Ishikawa (cell line): ENCODE measurements around the gene IGSF6.

ENCODE experiments used
- CEBPB ChIP-seq: IDR thresholded peaks from 2 replicates; pipeline ENCODE4 v1.6.1; 2012
- CREB1 ChIP-seq: IDR thresholded peaks from 2 replicates; pipeline ENCODE4 v1.6.1; 2012; ENCODE audit warnings: low read depth
- EGR1 ChIP-seq: IDR thresholded peaks from 2 replicates; pipeline ENCODE4 v1.6.1; 2012
- EP300 ChIP-seq: IDR thresholded peaks from 2 replicates; pipeline ENCODE4 v1.6.1; 2012; ENCODE audit warnings: borderline replicate concordance
- FOXM1 ChIP-seq: IDR thresholded peaks from 2 replicates; pipeline ENCODE4 v1.6.1; 2012; ENCODE audit warnings: low read depth, borderline replicate concordance
- NFIC ChIP-seq: IDR thresholded peaks from 2 replicates; pipeline ENCODE4 v1.6.1; 2012
- RAD21 ChIP-seq: IDR thresholded peaks from 2 replicates; pipeline ENCODE4 v1.6.1; 2012; ENCODE audit warnings: low read depth
- TAF1 ChIP-seq: IDR thresholded peaks from 2 replicates; pipeline ENCODE4 v1.6.1; 2012; ENCODE audit warnings: low read depth, mild to moderate bottlenecking
- TCF12 ChIP-seq: IDR thresholded peaks from 2 replicates; pipeline ENCODE4 v1.6.1; 2012; ENCODE audit warnings: low read depth
- TEAD4 ChIP-seq: IDR thresholded peaks from 2 replicates; pipeline ENCODE4 v1.6.1; 2012
- YY1 ChIP-seq: IDR thresholded peaks from 2 replicates; pipeline ENCODE4 v1.6.1; 2012; ENCODE audit warnings: low read depth
- ZBTB7A ChIP-seq: IDR thresholded peaks from 2 replicates; pipeline ENCODE4 v1.6.1; 2012; ENCODE audit warnings: low read depth
- TF ChIP-seq, protein P1 (sequence below): IDR thresholded peaks from 2 replicates; pipeline ENCODE4 v1.6.1; 2012
- TF ChIP-seq, protein P2 (sequence below): IDR thresholded peaks from 2 replicates; pipeline ENCODE4 v1.6.1; 2012
- TF ChIP-seq, protein P3 (sequence below): IDR thresholded peaks from 2 replicates; pipeline ENCODE4 v1.6.1; 2012; ENCODE audit warnings: low read depth, mild to moderate bottlenecking

Gene IGSF6

DNA sequence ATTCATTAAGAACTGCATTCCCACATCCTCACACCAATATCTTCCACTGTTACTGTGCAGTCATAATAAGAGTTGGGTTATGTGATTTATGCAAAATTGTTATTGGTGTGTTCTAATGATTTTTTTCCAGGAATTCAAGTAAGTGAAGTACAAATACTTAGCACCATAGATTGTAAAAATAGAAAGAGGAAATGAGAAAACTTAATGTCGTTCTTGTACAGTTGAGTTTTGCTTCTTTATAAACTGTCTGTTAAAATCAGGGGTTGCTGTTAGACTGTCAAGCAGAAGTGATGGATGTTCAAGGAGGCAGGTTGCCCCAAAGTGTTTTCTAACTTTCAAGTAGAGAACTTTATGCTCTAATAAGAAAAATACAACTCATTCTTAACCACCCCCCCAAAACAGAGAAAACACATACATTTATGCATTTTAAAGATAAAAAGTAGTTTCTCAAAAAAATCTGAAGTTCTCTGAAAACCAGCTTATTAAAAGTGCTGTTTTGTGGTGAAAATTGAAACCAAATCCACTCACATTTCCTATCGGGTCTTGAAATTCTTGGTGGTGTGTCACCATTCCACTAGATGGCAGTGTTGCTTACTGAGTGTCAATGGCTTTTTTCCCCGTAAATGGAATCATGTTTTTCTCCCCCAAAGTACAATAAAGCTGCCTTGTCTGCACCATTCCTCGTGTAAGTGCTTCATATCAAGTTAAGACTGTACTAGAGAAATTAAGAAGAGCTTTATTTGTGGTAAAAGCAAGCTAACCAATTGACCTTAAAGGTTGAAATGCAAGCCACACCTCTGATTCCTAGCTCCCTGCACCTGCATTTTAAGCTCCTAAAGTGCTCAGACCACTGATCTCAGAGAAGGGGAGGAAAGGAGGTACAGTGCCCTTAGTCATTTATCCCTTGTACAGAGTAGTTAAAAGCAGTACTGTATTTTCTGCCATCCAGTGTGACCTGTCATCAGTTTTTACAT is 4.7 kb upstream of the IGSF6 start:
- TF ChIP-seq, protein P1, sequence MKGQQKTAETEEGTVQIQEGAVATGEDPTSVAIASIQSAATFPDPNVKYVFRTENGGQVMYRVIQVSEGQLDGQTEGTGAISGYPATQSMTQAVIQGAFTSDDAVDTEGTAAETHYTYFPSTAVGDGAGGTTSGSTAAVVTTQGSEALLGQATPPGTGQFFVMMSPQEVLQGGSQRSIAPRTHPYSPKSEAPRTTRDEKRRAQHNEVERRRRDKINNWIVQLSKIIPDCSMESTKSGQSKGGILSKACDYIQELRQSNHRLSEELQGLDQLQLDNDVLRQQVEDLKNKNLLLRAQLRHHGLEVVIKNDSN = no peak
- TF ChIP-seq NFIC (no peak), TEAD4 (no peak), TCF12 (no peak), RAD21 (peak; percentile 72), FOXM1 (no peak)

DNA sequence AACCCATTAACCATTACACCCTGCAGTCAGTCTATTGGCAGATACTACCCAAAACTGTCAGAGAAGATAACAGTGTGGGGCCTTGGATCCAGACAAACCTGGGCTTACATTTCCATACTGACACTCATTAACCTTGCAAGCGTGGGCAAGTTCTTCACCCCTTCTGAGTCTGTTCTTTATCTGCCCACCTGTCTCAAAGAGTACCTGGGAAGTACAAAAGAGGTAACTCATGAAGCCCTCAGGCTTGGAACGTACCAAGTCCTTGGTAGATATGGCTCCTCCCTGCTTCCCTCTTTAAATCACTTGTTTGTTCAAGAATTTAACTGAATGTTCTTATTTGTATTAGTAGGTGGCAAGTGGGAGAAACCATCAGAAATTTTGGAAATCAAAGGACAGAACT is 2.5 kb upstream of the IGSF6 start:
- TF ChIP-seq EP300 (no peak), RAD21 (no peak), CEBPB (no peak), NFIC (no peak), TEAD4 (no peak), CREB1 (no peak), TCF12 (no peak), FOXM1 (no peak), TAF1 (no peak), EGR1 (no peak), YY1 (no peak), ZBTB7A (no peak)
- TF ChIP-seq, protein P2, sequence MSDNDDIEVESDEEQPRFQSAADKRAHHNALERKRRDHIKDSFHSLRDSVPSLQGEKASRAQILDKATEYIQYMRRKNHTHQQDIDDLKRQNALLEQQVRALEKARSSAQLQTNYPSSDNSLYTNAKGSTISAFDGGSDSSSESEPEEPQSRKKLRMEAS = no peak
- TF ChIP-seq, protein P3, sequence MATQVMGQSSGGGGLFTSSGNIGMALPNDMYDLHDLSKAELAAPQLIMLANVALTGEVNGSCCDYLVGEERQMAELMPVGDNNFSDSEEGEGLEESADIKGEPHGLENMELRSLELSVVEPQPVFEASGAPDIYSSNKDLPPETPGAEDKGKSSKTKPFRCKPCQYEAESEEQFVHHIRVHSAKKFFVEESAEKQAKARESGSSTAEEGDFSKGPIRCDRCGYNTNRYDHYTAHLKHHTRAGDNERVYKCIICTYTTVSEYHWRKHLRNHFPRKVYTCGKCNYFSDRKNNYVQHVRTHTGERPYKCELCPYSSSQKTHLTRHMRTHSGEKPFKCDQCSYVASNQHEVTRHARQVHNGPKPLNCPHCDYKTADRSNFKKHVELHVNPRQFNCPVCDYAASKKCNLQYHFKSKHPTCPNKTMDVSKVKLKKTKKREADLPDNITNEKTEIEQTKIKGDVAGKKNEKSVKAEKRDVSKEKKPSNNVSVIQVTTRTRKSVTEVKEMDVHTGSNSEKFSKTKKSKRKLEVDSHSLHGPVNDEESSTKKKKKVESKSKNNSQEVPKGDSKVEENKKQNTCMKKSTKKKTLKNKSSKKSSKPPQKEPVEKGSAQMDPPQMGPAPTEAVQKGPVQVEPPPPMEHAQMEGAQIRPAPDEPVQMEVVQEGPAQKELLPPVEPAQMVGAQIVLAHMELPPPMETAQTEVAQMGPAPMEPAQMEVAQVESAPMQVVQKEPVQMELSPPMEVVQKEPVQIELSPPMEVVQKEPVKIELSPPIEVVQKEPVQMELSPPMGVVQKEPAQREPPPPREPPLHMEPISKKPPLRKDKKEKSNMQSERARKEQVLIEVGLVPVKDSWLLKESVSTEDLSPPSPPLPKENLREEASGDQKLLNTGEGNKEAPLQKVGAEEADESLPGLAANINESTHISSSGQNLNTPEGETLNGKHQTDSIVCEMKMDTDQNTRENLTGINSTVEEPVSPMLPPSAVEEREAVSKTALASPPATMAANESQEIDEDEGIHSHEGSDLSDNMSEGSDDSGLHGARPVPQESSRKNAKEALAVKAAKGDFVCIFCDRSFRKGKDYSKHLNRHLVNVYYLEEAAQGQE = no peak
- TF ChIP-seq, protein P1 = no peak

DNA sequence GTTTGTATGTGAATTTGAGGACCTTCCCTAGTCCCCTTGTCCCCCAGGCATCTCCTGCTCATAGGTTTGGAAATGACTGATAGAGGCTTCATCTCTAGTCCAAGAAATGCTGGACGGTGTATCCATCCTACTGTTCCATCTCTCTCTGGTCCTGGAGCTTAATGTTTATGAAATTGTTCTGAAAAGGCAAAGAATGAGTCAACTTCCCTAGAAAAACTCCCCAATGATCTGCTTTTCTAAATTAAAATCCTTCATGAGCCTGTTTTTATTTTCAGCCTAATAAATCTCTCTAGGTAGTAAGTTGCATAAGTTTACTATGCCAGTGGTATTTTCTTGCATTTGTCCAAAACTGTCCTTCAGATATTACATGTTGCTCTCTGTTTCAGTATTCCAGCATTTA is 2.1 kb upstream of the IGSF6 start:
- TF ChIP-seq, protein P1 = no peak
- TF ChIP-seq YY1 (no peak), CREB1 (no peak), TCF12 (no peak), RAD21 (no peak), TEAD4 (no peak), EP300 (no peak)
- TF ChIP-seq, protein P3 = no peak
- TF ChIP-seq, protein P2 = no peak

DNA sequence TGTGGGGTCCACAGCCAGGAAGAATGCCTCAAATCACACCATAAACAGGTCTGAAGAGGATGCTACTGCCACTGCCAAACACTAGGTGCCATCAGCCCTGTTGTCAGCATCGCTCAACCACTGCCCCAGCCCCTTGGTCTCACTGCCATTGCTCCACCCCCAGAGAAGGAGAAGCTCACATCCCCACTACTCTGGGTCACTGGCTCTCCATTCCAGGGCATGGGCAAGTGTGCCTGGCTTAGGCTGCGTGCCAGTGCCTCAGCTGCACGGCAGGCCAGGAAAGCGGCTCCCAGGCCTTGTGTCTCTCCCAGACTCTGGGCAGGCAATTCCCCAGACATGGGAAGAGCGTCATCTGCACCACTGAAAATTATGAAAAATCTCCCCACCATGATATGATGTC is 1.2 kb upstream of the IGSF6 start:
- TF ChIP-seq NFIC (no peak), EP300 (no peak), TEAD4 (no peak), CREB1 (no peak), TAF1 (no peak), ZBTB7A (no peak), CEBPB (no peak)

DNA sequence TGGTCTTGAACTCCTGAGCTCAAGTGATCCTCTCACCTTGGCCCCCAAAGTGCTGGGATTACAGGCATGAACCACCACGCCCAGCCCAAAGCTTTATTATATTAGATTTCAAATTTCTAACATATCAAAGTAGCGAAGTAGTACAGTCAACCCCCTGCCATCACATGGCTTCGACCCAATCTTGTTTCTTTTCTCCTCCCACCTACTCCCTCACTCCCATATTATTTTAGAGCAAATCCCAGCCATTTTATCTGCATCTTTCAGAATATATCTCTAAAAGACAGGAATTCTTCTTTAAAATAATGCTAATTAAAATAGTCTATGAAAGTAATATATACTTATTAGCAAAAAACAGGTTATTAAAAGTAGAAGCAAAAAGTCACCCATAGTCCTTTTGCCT is 893 bp downstream of the IGSF6 start:
- TF ChIP-seq, protein P1 = no peak
- TF ChIP-seq TEAD4 (no peak), ZBTB7A (no peak)

DNA sequence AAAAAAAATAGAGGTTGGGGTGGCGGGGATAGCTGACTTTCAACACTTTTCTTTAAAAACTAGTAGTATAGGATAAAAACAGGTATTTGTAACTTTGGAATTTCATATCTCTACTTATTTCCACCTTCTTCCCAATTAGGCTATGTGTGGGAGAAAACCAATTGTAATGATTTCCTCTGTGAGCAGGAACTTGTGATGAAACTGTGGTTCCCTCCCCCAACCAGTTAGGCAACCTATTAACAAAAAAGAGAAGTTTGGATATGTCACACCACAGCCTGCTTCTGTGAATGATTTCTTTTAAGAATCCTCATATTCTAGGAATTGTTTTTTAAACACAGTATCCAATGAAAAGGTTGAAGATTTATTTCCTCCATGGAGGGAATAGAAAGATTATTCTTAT is 1.9 kb downstream of the IGSF6 start:
- TF ChIP-seq, protein P3 = no peak
- TF ChIP-seq TEAD4 (no peak), NFIC (no peak)
